ENCODE results near the gene NTRK3. TPM values are rescaled to one million over a fixed set of nuclear protein-coding genes. Genes with fewer than 3 reads are reported as not detected.

Gene NTRK3
- polyA plus RNA-seq, 1 donor (not counting 4 experiments of a cell fraction or from before 2014, with no cell fraction given) = not detected

GRCh38 chr15:88300861-88301260 lies 44.3 kb upstream of the NTRK3 start:
- Histone ChIP-seq H3K9ac (ENCODE audit: control insufficient read depth, extremely low read depth, insufficient read depth, low read length) (no peak overlapping the region), H3K36me3 (ENCODE audit: control insufficient read depth in 2 of 2, extremely low read depth in 1 of 2, insufficient read depth in 2 of 2, low read length in 2 of 2) (no peaks in the 10 kb centered on the region), H3K4me1 (ENCODE audit: control insufficient read depth, extremely low read depth, insufficient read depth, low read length) (no peaks in the 10 kb centered on the region), H3K4me2 (ENCODE audit: control insufficient read depth, extremely low read depth, insufficient read depth, low read depth, low read length) (no peak overlapping the region), H3K27ac (ENCODE audit: control insufficient read depth, insufficient read depth, low read length) (no peak overlapping the region), H3K9me3 (ENCODE audit: control insufficient read depth, low read depth, low read length) (no peaks in the 10 kb centered on the region), H3K27me3 (ENCODE audit: control insufficient read depth, extremely low read depth, insufficient read depth, low read length) (no peaks in the 10 kb centered on the region), H3K79me2 (ENCODE audit: control insufficient read depth, insufficient read depth, low read length) (no peaks in the 10 kb centered on the region), H2AFZ (ENCODE audit: control insufficient read depth, low read length) (no peak overlapping the region), H3K9me1 (ENCODE audit: control insufficient read depth, extremely low read depth, insufficient read depth, low read length) (no peaks in the 10 kb centered on the region), H4K20me1 (ENCODE audit: control insufficient read depth, extremely low read depth, insufficient read depth, low read length) (no peaks in the 10 kb centered on the region), H3K4me3 (ENCODE audit: control insufficient read depth in 2 of 3, extremely low read depth in 1 of 3, insufficient read depth in 2 of 3, low read depth in 1 of 3, low read length in 3 of 3) (no peak overlapping the region)
- no peak for TF ChIP-seq CTCF (optimal IDR thresholded peaks at IDR 0.05 in 1 of 3, IDR thresholded peaks at IDR 0.05 in 1 of 3, conservative IDR thresholded peaks at IDR 0.05 in 1 of 3; ENCODE audit: extremely low read depth in 1 of 3, insufficient read depth in 2 of 3, low read length in 3 of 3)
- TF ChIP-seq EZH2 (IDR thresholded peaks at IDR 0.05; ENCODE audit: low read length) = no peak
- dilution Hi-C loops (cut with MboI; ENCODE audit: extremely low pct_ligation_motif_present, low sequenced_read_pairs) = no loop called here
- DNase-seq (ENCODE audit: low read depth, low spot score) = no peak
- no peak for FAIRE-seq

DNA sequence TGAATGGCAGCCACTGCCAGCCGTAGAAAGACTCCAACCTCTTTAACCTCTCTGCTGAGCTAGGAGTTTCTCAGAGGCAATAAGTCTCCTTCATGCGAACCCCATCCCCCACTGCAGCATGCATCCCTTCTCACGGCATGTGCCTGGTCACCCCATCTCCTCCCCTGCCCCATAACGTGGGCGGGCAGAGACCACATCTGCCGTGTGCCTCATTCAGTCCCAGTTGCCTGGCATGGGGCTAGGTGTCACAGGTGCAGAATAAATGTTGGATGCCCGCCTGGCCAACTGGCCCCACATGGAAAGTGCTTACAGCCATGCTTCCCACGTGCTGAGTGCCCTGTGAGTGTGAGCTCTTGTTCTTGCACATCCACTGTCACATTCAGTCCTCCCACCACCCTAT lies 43.5 kb upstream of the NTRK3 start:
- Histone ChIP-seq H3K9me1 (ENCODE audit: control insufficient read depth, extremely low read depth, insufficient read depth, low read length) (no peaks in the 10 kb centered on the region), H3K9ac (ENCODE audit: control insufficient read depth, extremely low read depth, insufficient read depth, low read length) (no peak overlapping the region), H3K4me2 (ENCODE audit: control insufficient read depth, extremely low read depth, insufficient read depth, low read depth, low read length) (no peak overlapping the region), H3K27ac (ENCODE audit: control insufficient read depth, insufficient read depth, low read length) (no peak overlapping the region), H4K20me1 (ENCODE audit: control insufficient read depth, extremely low read depth, insufficient read depth, low read length) (no peaks in the 10 kb centered on the region), H3K4me1 (ENCODE audit: control insufficient read depth, extremely low read depth, insufficient read depth, low read length) (no peaks in the 10 kb centered on the region), H3K36me3 (ENCODE audit: control insufficient read depth in 2 of 2, extremely low read depth in 1 of 2, insufficient read depth in 2 of 2, low read length in 2 of 2) (no peaks in the 10 kb centered on the region), H3K9me3 (ENCODE audit: control insufficient read depth, low read depth, low read length) (no peaks in the 10 kb centered on the region), H3K4me3 (ENCODE audit: control insufficient read depth in 2 of 3, extremely low read depth in 1 of 3, insufficient read depth in 2 of 3, low read depth in 1 of 3, low read length in 3 of 3) (no peak overlapping the region), H3K79me2 (ENCODE audit: control insufficient read depth, insufficient read depth, low read length) (no peaks in the 10 kb centered on the region), H2AFZ (ENCODE audit: control insufficient read depth, low read length) (no peak overlapping the region), H3K27me3 (ENCODE audit: control insufficient read depth, extremely low read depth, insufficient read depth, low read length) (no peaks in the 10 kb centered on the region)
- FAIRE-seq (no peak), DNase-seq (ENCODE audit: low read depth, low spot score) (no peak)
- dilution Hi-C loops (cut with MboI; ENCODE audit: extremely low pct_ligation_motif_present, low sequenced_read_pairs) = no loop called here
- TF ChIP-seq EZH2 (IDR thresholded peaks at IDR 0.05; ENCODE audit: low read length) = no peak
- no peak for TF ChIP-seq CTCF (optimal IDR thresholded peaks at IDR 0.05 in 1 of 3, IDR thresholded peaks at IDR 0.05 in 1 of 3, conservative IDR thresholded peaks at IDR 0.05 in 1 of 3; ENCODE audit: extremely low read depth in 1 of 3, insufficient read depth in 2 of 3, low read length in 3 of 3)
